Smooth muscle cell (in vitro differentiated cells): Measurements from ENCODE around the gene BTD. TPM values are rescaled to one million over a fixed set of nuclear protein-coding genes. Genes with fewer than 3 reads are reported as not detected.

Experiments
- DNase-seq: peaks from one replicate; lab custom pipeline; 2025; ENCODE audit not compliant: unreplicated experiment; lab: John Stamatoyannopoulos, UW
- H2AFZ ChIP-seq: fragments of 200-600 bp; sonication (generic); 2 replicates; pipeline ENCODE4 v1.6.0; 2016; ENCODE audit warnings: antibody characterized with exemption, low read depth, mild to moderate bottlenecking
- H3F3A ChIP-seq: fragments of 200-600 bp; sonication (generic); 2 replicates; pipeline ENCODE4 v1.6.0; 2017; ENCODE audit warnings: antibody characterized with exemption, low read depth
- H3K27ac ChIP-seq: fragments of 200-600 bp; sonication (generic); 2 replicates; pipeline ENCODE4 v1.5.1; 2016; ENCODE audit warnings: low read depth, mild to moderate bottlenecking
- H3K27me3 ChIP-seq: fragments of 200-600 bp; sonication (generic); 2 replicates; pipeline ENCODE4 v1.6.1; 2016; ENCODE audit warnings: low read depth, mild to moderate bottlenecking
- H3K36me3 ChIP-seq: fragments of 200-600 bp; sonication (generic); 2 replicates; pipeline ENCODE4 v1.5.1; 2016; ENCODE audit warnings: low read depth
- H3K4me1 ChIP-seq: fragments of 200-600 bp; sonication (generic); 2 replicates; pipeline ENCODE4 v1.5.1; 2016; ENCODE audit warnings: low read depth
- H3K4me2 ChIP-seq: fragments of 200-600 bp; sonication (generic); 2 replicates; pipeline ENCODE4 v1.6.0; 2016; ENCODE audit warnings: mild to moderate bottlenecking
- H3K4me3 ChIP-seq: fragments of 200-600 bp; sonication (generic); 2 replicates; pipeline ENCODE4 v1.5.1; 2016; ENCODE audit warnings: mild to moderate bottlenecking
- H3K79me2 ChIP-seq: fragments of 200-600 bp; sonication (generic); 2 replicates; pipeline ENCODE4 v1.6.0; 2016; ENCODE audit warnings: low read depth, mild to moderate bottlenecking
- H3K9ac ChIP-seq: fragments of 200-600 bp; sonication (generic); 2 replicates; pipeline ENCODE4 v1.6.0; 2016; ENCODE audit warnings: low read depth
- H3K9me3 ChIP-seq: fragments of 200-600 bp; sonication (generic); replicated peaks from 2 replicates; pipeline ENCODE4 v1.5.1; 2016; ENCODE audit warnings: low read depth
- H4K20me1 ChIP-seq: fragments of 200-600 bp; sonication (generic); 2 replicates; pipeline ENCODE4 v1.6.0; 2016; ENCODE audit warnings: low read depth
- WGBS: methylation state at CpG from one replicate; pipeline ENCODE4 v1.1.7; 2016; ENCODE audit warnings: low lambda C conversion rate; 5-methylcytosine and 5-hydroxymethylcytosine counted together
- polyA plus RNA-seq: library from polyadenylated mRNA; unstranded; fragments of >200 nt; fragmentation: Nextera tagmentation; extraction: Ambion mirVana; gene quantifications from 2 replicates; pipeline ENCODE4 v1.2.1, GENCODE V29; 2016
- total RNA-seq: library from RNA; depleted of rRNA; stranded (reverse); fragments of >200 nt; gene quantifications from 2 replicates; pipeline ENCODE4 v1.2.3, GENCODE V29; 2014
- TF ChIP-seq, protein P1 (sequence below): fragments of 200-600 bp; sonication (generic); IDR thresholded peaks from 2 replicates; pipeline ENCODE4 v1.5.1; 2017; ENCODE audit warnings: borderline replicate concordance, mild to moderate bottlenecking, antibody characterized with exemption; ENCODE audit not compliant: insufficient read depth, poor library complexity, severe bottlenecking

BTD gene
- total and polyA plus RNA-seq, 2 experiments from 2014 or later = 20.9 to 23.6 TPM

DNA sequence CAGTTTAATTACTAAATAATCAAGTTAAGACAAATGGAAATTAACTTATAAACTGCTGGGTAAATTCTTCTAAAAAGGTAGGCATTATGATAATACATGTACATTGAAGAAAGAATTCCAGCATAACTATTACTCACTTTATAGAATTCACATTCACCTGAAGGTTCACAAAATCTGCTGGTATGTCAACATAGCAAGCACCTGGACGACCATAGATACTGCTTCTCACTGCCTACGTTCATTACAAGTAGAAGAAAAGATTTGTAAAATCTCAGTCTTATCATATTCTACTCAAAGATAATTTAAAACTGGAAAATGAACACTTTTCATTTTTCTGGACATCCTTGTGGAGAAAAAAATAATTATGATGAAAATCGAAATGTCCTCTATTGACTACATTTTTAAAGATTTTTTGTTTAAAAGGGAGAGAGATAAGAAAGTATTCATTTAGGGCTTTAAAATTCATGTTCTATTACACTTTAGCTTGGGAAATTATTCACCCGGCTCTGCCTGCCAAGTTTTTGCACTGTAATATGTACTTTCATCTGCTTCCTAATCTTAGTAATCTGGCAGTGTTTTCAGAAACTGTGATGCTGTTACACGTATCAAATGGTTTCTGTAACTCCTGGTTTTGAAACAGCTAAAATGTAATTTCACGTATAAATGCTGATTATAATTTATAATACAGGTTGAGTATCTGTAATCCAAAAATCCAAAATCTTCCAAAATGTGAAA, 16.3 kb upstream of the BTD start:
- Histone ChIP-seq H3K9me3 (no peaks in the 10 kb centered on the region), H3K27me3 (no peaks in the 10 kb centered on the region), H3K4me1 (no peaks in the 10 kb centered on the region), H3K4me3 (no peak overlapping the region), H3K4me2 (no peak overlapping the region), H2AFZ (no peak overlapping the region), H3K36me3 (peaks cover 19% of the 10 kb centered on the region), H3K9ac (no peak overlapping the region), H3K27ac (no peak overlapping the region), H3K79me2 (no peaks in the 10 kb centered on the region), H4K20me1 (no peaks in the 10 kb centered on the region), H3F3A (no peaks in the 10 kb centered on the region)
- TF ChIP-seq, protein P1, sequence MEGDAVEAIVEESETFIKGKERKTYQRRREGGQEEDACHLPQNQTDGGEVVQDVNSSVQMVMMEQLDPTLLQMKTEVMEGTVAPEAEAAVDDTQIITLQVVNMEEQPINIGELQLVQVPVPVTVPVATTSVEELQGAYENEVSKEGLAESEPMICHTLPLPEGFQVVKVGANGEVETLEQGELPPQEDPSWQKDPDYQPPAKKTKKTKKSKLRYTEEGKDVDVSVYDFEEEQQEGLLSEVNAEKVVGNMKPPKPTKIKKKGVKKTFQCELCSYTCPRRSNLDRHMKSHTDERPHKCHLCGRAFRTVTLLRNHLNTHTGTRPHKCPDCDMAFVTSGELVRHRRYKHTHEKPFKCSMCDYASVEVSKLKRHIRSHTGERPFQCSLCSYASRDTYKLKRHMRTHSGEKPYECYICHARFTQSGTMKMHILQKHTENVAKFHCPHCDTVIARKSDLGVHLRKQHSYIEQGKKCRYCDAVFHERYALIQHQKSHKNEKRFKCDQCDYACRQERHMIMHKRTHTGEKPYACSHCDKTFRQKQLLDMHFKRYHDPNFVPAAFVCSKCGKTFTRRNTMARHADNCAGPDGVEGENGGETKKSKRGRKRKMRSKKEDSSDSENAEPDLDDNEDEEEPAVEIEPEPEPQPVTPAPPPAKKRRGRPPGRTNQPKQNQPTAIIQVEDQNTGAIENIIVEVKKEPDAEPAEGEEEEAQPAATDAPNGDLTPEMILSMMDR = no peak
- no peak for DNase-seq
- 96% methylated on average over 6 of the region's 6 CpGs for WGBS

DNA sequence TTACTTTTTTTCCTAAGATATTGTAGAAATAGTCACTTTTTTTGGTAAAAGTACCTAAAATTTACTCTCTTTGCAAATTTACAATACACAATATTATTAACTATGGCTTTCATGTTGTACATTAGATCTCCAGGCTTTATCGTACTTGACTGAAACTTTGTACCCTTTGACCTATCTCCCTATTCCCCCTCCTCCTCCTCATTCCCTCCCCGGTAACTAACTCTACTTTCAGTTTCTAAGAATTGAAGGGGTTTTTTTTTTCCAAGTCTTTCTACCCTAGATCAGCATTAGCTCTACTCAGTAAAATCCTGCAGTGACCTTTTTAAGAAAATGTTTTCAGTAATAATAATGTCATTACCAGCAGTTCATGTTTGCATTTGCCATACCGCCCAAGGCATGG, 10.3 kb upstream of the BTD start:
- WGBS = 100% methylated on average over 3 of the region's 3 CpGs
- DNase-seq = no peak

DNA sequence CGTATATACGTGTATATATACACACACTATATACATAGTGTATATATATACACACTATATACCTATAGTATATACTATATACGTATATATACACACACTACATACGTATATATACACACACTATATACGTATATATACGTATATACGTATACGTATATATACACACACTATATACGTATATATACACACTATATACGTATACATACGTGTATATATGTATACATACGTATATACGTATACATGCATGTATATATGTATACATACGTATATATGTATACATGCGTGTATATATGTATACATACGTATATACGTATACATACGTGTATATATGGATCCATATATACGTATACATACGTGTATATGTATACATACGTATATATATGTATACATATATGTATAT, 9.6 kb upstream of the BTD start:
- no peak overlapping the region for H3K4me3 ChIP-seq
- no peak overlapping the region for H2AFZ ChIP-seq
- no peak overlapping the region for H3K27ac ChIP-seq
- H3K9ac ChIP-seq = no peak overlapping the region
- H3K9me3 ChIP-seq = no peaks in the 10 kb centered on the region
- no peaks in the 10 kb centered on the region for H3K27me3 ChIP-seq
- no peak for DNase-seq
- no peaks in the 10 kb centered on the region for H3F3A ChIP-seq
- peaks cover 3% of the 10 kb centered on the region for H3K36me3 ChIP-seq
- H3K4me1 ChIP-seq = no peaks in the 10 kb centered on the region
- 93% methylated on average over 21 of the region's 21 CpGs for WGBS
- H3K79me2 ChIP-seq = no peaks in the 10 kb centered on the region
- H4K20me1 ChIP-seq = no peaks in the 10 kb centered on the region
- TF ChIP-seq, protein P1 = no peak
- H3K4me2 ChIP-seq = no peak overlapping the region

More for the DNA sequence above, 10.3 kb upstream of the BTD start:
- Histone ChIP-seq H3K79me2 (no peaks in the 10 kb centered on the region), H3K36me3 (peaks cover 7% of the 10 kb centered on the region), H3K9ac (no peak overlapping the region), H3F3A (no peaks in the 10 kb centered on the region), H3K4me1 (no peaks in the 10 kb centered on the region), H3K4me2 (no peak overlapping the region), H2AFZ (no peak overlapping the region), H3K4me3 (no peak overlapping the region), H3K27ac (no peak overlapping the region), H4K20me1 (no peaks in the 10 kb centered on the region), H3K27me3 (no peaks in the 10 kb centered on the region), H3K9me3 (no peaks in the 10 kb centered on the region)
- TF ChIP-seq, protein P1 = no peak

DNA sequence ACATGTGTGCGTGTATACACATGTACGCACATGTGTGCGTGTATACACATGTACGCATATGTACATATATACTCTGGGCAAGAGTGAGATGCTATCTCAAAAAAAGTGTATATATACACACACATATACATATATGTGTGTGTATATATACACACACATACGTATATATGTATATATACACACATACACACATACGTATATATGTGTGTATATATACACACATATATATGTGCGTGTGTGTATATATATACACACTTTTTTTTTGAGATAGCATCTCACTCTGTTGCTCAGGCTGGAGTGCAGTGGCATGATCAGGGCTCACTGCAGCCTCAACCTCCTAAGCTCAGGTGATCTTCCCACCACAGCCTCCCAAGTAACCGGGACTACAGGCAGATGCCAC, 8.6 kb upstream of the BTD start:
- Histone ChIP-seq H2AFZ (no peak overlapping the region), H3K9ac (no peak overlapping the region), H4K20me1 (no peaks in the 10 kb centered on the region), H3K9me3 (no peaks in the 10 kb centered on the region), H3K36me3 (peaks cover 3% of the 10 kb centered on the region), H3K4me3 (no peak overlapping the region), H3K27ac (no peak overlapping the region), H3K27me3 (no peaks in the 10 kb centered on the region), H3K4me2 (no peak overlapping the region), H3K4me1 (no peaks in the 10 kb centered on the region), H3F3A (no peaks in the 10 kb centered on the region), H3K79me2 (no peaks in the 10 kb centered on the region)
- 88% methylated on average over 8 of the region's 8 CpGs for WGBS
- DNase-seq = no peak
- TF ChIP-seq, protein P1 = no peak
